ENCODE measurements around the gene ADAMTS18.

DNA sequence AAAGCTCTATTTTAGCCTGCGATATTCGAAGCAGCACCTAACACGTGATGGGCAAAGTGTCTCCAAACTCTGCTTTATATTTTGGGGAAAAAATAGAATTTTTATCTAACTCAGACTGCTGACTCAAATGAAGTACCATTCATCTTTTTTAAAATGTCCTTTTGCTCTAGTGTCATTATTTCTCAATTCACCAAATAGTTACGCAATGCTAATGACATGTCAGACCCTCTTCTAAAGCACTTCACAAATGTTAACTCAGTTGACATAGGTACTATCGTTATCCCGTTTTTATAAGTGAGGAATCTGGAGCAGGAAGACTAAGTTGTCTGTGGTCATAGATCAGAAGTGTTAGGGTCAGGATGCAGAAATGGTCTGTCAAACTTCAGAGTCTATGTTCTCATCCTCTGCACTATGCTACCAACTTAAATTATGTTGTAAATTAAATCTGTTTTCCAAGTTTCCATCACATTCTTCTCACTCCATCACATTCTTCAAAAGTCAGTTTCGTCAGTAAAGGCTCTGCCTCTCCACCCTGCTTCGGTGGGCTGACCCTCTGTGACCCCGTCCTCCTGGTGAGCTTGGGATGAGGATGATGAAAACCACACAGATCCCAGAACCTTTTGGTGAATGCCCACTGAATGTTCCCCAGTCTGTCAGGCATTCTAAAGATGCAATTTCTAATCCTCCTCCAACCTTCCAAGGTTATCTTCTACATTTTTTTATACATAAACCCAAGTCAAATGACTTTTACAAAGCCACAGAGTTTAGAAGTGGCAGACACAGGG is 102.8 kb downstream of the ADAMTS18 start:
- TF ChIP-seq CTCF (conservative IDR thresholded peaks at IDR 0.05; ENCODE audit: low read length) (no peak), EZH2phosphoT487 (IDR thresholded peaks at IDR 0.05; ENCODE audit: borderline replicate concordance) (no peak)
